Measurements from ENCODE around the gene THBS1.

The THBS1 gene

DNA sequence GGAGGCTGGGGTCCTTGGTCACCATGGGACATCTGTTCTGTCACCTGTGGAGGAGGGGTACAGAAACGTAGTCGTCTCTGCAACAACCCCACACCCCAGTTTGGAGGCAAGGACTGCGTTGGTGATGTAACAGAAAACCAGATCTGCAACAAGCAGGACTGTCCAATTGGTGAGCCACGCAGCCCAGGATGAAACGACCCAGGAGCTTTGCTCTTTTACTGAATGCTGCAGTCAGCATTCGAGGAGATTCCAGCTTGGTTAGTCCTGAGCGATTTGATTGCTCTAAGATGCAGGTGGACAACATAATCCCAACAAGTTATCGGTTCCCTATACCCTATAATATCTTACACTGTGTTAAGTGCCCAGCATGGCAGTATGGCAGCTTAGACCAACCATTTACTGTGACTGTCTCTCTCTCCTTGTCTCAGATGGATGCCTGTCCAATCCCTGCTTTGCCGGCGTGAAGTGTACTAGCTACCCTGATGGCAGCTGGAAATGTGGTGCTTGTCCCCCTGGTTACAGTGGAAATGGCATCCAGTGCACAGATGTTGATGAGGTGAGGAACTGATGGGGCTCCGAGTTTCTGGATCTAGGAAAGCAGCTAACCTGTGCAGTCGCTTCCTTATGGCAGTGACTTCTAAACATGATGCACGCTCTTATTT, 7.8 kb downstream of the THBS1 start:
- CTCF ChIA-PET, result interaction anchor here (1.4 kb wide), 1 partner anchor 143 kb away, joined by 3 read pairs; no protein-coding TSS in a partner anchor

DNA sequence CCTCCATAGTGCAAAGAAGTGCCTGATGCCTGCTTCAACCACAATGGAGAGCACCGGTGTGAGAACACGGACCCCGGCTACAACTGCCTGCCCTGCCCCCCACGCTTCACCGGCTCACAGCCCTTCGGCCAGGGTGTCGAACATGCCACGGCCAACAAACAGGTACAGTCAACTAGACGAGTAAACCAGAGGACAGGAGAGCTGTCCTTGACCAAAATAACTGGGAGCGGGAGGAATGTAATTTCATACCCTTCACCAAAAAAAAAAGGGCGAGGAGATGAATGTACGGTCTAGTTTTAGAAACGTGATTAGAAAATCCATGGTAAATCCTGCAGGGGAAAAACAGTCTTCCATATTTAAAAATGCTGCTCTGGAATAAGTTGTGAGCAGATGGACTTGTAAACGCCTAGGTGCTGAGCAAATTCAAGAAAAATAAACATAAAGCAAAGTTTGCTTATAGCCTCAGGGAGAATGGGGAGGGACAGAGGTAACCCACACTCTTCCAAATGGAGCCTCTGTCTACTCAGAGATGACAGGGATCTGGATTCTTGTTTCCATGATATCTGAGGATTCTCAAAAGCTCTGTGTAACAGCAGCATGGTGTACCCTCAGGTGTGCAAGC, 8.4 kb downstream of the THBS1 start:
- Histone ChIP-seq H3K36me3 (ENCODE audit: control insufficient read depth in 4 of 4, insufficient read depth in 4 of 4, low read length in 3 of 4) (peaks cover 0 to 11% (median 0%) of the 10 kb centered on the region in 4 experiments), H3K27me3 (replicated peaks in 2 of 5; ENCODE audit: control insufficient read depth in 4 of 5, insufficient read depth in 5 of 5, low read length in 4 of 5) (no peaks in the 10 kb centered on the region), H3K9me3 (ENCODE audit: control extremely low read depth in 1 of 5, control insufficient read depth in 4 of 5, insufficient read depth in 2 of 5, low read depth in 1 of 5, low read length in 4 of 5) (no peaks in the 10 kb centered on the region), H3K27ac (ENCODE audit: insufficient read depth in 1 of 2, low read depth in 1 of 2, low read length in 2 of 2, poor library complexity in 1 of 2, severe bottlenecking in 2 of 2) (no peak overlapping the region), H3K4me3 (ENCODE audit: control insufficient read depth in 1 of 7, extremely low read depth in 1 of 7, insufficient read depth in 4 of 7, low read depth in 2 of 7, low read length in 6 of 7) (no peak overlapping the region), H3K4me1 (ENCODE audit: control extremely low read depth in 1 of 4, control insufficient read depth in 4 of 4, insufficient read depth in 4 of 4, low read length in 3 of 4) (peaks cover 0 to 8% (median 3%) of the 10 kb centered on the region in 4 experiments)
- no peak for DNase-seq
- ChIA-PET CTCF (interaction anchor here (1.4 kb wide), 1 partner anchor 144 kb away, joined by 3 read pairs; no protein-coding TSS in a partner anchor), POLR2A (no interaction called here)
- 99% methylated on average over 10 of the region's 14 CpGs for WGBS (ENCODE audit: insufficient coverage)

More for the DNA sequence above, 7.8 kb downstream of the THBS1 start:
- Histone ChIP-seq H3K9me3 (ENCODE audit: control extremely low read depth in 1 of 5, control insufficient read depth in 4 of 5, insufficient read depth in 2 of 5, low read depth in 1 of 5, low read length in 4 of 5) (no peaks in the 10 kb centered on the region), H3K4me1 (ENCODE audit: control extremely low read depth in 1 of 4, control insufficient read depth in 4 of 4, insufficient read depth in 4 of 4, low read length in 3 of 4) (peaks cover 0 to 8% (median 3%) of the 10 kb centered on the region in 4 experiments), H3K27ac (ENCODE audit: insufficient read depth in 1 of 2, low read depth in 1 of 2, low read length in 2 of 2, poor library complexity in 1 of 2, severe bottlenecking in 2 of 2) (no peak overlapping the region), H3K4me3 (ENCODE audit: control insufficient read depth in 1 of 7, extremely low read depth in 1 of 7, insufficient read depth in 4 of 7, low read depth in 2 of 7, low read length in 6 of 7) (no peak overlapping the region), H3K36me3 (ENCODE audit: control insufficient read depth in 4 of 4, insufficient read depth in 4 of 4, low read length in 3 of 4) (peaks cover 0 to 11% (median 0%) of the 10 kb centered on the region in 4 experiments), H3K27me3 (replicated peaks in 2 of 5; ENCODE audit: control insufficient read depth in 4 of 5, insufficient read depth in 5 of 5, low read length in 4 of 5) (no peaks in the 10 kb centered on the region)
- no peak for DNase-seq
- 97% methylated on average over 13 of the region's 13 CpGs for WGBS (ENCODE audit: insufficient coverage)
- POLR2A ChIA-PET, result no interaction called here

DNA sequence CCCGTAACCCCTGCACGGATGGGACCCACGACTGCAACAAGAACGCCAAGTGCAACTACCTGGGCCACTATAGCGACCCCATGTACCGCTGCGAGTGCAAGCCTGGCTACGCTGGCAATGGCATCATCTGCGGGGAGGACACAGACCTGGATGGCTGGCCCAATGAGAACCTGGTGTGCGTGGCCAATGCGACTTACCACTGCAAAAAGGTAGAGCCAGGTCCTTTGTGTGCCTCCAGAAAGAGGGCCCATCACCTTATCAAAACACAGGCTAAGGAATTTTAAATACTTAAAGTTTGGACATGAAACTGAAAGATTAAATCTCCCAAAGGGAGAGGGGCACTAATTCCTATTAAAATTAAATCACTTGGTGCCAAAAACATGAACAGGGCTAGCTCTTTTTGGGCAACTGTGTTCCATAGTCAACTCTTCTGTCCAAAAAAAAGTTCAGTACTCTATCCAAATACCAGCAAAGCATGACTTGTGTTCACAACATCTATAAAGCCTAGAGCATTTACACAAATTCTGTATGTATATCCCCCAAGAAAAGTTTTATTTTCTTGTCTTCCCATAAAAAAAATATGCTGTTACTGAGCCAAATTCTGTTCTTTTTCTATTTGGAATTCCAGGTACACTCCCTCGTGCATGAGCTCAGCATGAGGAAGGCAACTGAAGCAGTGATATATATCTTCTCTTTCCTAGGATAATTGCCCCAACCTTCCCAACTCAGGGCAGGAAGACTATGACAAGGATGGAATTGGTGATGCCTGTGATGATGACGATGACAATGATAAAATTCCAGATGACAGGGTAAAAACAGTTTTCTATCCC, 9.2 kb downstream of the THBS1 start:
- CTCF ChIA-PET, result interaction anchor here (1.4 kb wide), 1 partner anchor 145 kb away, joined by 3 read pairs; no protein-coding TSS in a partner anchor
- no peak overlapping the region for H3K4me3 ChIP-seq (ENCODE audit: control insufficient read depth in 1 of 7, extremely low read depth in 1 of 7, insufficient read depth in 4 of 7, low read depth in 2 of 7, low read length in 6 of 7)
- POLR2A ChIA-PET, result no interaction called here
- H3K36me3 ChIP-seq (ENCODE audit: control insufficient read depth in 4 of 4, insufficient read depth in 4 of 4, low read length in 3 of 4), result peaks cover 0 to 11% (median 0%) of the 10 kb centered on the region in 4 experiments
- H3K27me3 ChIP-seq (replicated peaks in 2 of 5; ENCODE audit: control insufficient read depth in 4 of 5, insufficient read depth in 5 of 5, low read length in 4 of 5), result no peaks in the 10 kb centered on the region
- no peak overlapping the region for H3K27ac ChIP-seq (ENCODE audit: insufficient read depth in 1 of 2, low read depth in 1 of 2, low read length in 2 of 2, poor library complexity in 1 of 2, severe bottlenecking in 2 of 2)
- no peak for DNase-seq
- peaks cover 0 to 7% (median 3%) of the 10 kb centered on the region in 4 experiments for H3K4me1 ChIP-seq (ENCODE audit: control extremely low read depth in 1 of 4, control insufficient read depth in 4 of 4, insufficient read depth in 4 of 4, low read length in 3 of 4)
- WGBS (ENCODE audit: insufficient coverage), result 97% methylated on average over 11 of the region's 13 CpGs
- no peaks in the 10 kb centered on the region for H3K9me3 ChIP-seq (ENCODE audit: control extremely low read depth in 1 of 5, control insufficient read depth in 4 of 5, insufficient read depth in 2 of 5, low read depth in 1 of 5, low read length in 4 of 5)

- Histone ChIP-seq H3K27ac (ENCODE audit: insufficient read depth in 1 of 2, low read depth in 1 of 2, low read length in 2 of 2, poor library complexity in 1 of 2, severe bottlenecking in 2 of 2) (no peak overlapping the region), H3K9me3 (ENCODE audit: control extremely low read depth in 1 of 5, control insufficient read depth in 4 of 5, insufficient read depth in 2 of 5, low read depth in 1 of 5, low read length in 4 of 5) (no peaks in the 10 kb centered on the region), H3K36me3 (ENCODE audit: control insufficient read depth in 4 of 4, insufficient read depth in 4 of 4, low read length in 3 of 4) (peaks cover 0 to 11% (median 0%) of the 10 kb centered on the region in 4 experiments), H3K27me3 (replicated peaks in 2 of 5; ENCODE audit: control insufficient read depth in 4 of 5, insufficient read depth in 5 of 5, low read length in 4 of 5) (no peaks in the 10 kb centered on the region), H3K4me1 (ENCODE audit: control extremely low read depth in 1 of 4, control insufficient read depth in 4 of 4, insufficient read depth in 4 of 4, low read length in 3 of 4) (no peaks in the 10 kb centered on the region), H3K4me3 (ENCODE audit: control insufficient read depth in 1 of 7, extremely low read depth in 1 of 7, insufficient read depth in 4 of 7, low read depth in 2 of 7, low read length in 6 of 7) (no peak overlapping the region)
- WGBS (ENCODE audit: insufficient coverage), result 98% methylated on average over 9 of the region's 11 CpGs
- POLR2A ChIA-PET, result no interaction called here
- CTCF ChIA-PET, result no interaction called here
- DNase-seq, result no peak
Measured at GRCh38 chr15:39591141-39591895, 10.4 kb downstream of the THBS1 start.

DNA sequence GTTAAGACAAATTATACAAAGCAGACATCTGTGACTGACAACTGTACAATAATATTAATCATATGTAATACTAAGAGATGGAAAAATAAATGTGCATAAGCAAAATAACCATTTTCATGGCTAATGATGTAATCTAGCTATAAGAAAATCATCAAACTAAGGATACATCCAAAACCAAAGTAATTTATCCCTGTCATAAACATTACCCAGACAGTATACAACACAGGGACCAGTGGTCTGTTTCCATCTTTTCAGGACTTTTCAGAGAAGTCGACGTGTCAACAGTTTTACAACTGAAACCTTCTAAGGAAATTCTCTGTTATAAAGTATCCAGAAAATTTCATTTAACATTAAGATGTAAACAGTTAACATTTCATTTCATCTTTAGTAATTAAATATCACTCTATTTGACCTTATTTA, 11.0 kb downstream of the THBS1 start:
- Histone ChIP-seq H3K36me3 (ENCODE audit: control insufficient read depth in 4 of 4, insufficient read depth in 4 of 4, low read length in 3 of 4) (peaks cover 0 to 11% (median 0%) of the 10 kb centered on the region in 4 experiments), H3K4me3 (ENCODE audit: control insufficient read depth in 1 of 7, extremely low read depth in 1 of 7, insufficient read depth in 4 of 7, low read depth in 2 of 7, low read length in 6 of 7) (no peak overlapping the region), H3K27ac (ENCODE audit: insufficient read depth in 1 of 2, low read depth in 1 of 2, low read length in 2 of 2, poor library complexity in 1 of 2, severe bottlenecking in 2 of 2) (no peak overlapping the region), H3K9me3 (ENCODE audit: control extremely low read depth in 1 of 5, control insufficient read depth in 4 of 5, insufficient read depth in 2 of 5, low read depth in 1 of 5, low read length in 4 of 5) (no peaks in the 10 kb centered on the region), H3K4me1 (ENCODE audit: control extremely low read depth in 1 of 4, control insufficient read depth in 4 of 4, insufficient read depth in 4 of 4, low read length in 3 of 4) (no peaks in the 10 kb centered on the region), H3K27me3 (replicated peaks in 2 of 5; ENCODE audit: control insufficient read depth in 4 of 5, insufficient read depth in 5 of 5, low read length in 4 of 5) (no peaks in the 10 kb centered on the region)
- DNase-seq, result no peak
- no CpG with 5 or more reads among the region's 2 CpGs for WGBS (ENCODE audit: insufficient coverage)
- ChIA-PET POLR2A (no interaction called here), CTCF (no interaction called here)

GRCh38 chr15:39592500-39592899, 11.6 kb downstream of the THBS1 start:
- no peak overlapping the region for H3K4me3 ChIP-seq (ENCODE audit: control insufficient read depth in 1 of 7, extremely low read depth in 1 of 7, insufficient read depth in 4 of 7, low read depth in 2 of 7, low read length in 6 of 7)
- peaks cover 0 to 11% (median 0%) of the 10 kb centered on the region in 4 experiments for H3K36me3 ChIP-seq (ENCODE audit: control insufficient read depth in 4 of 4, insufficient read depth in 4 of 4, low read length in 3 of 4)
- H3K4me1 ChIP-seq (ENCODE audit: control extremely low read depth in 1 of 4, control insufficient read depth in 4 of 4, insufficient read depth in 4 of 4, low read length in 3 of 4), result no peaks in the 10 kb centered on the region
- CTCF ChIA-PET, result no interaction called here
- POLR2A ChIA-PET, result no interaction called here
- H3K27ac ChIP-seq (ENCODE audit: insufficient read depth in 1 of 2, low read depth in 1 of 2, low read length in 2 of 2, poor library complexity in 1 of 2, severe bottlenecking in 2 of 2), result no peak overlapping the region
- H3K27me3 ChIP-seq (replicated peaks in 2 of 5; ENCODE audit: control insufficient read depth in 4 of 5, insufficient read depth in 5 of 5, low read length in 4 of 5), result no peaks in the 10 kb centered on the region
- no peak for DNase-seq
- H3K9me3 ChIP-seq (ENCODE audit: control extremely low read depth in 1 of 5, control insufficient read depth in 4 of 5, insufficient read depth in 2 of 5, low read depth in 1 of 5, low read length in 4 of 5), result no peaks in the 10 kb centered on the region
- 100% methylated on average over 6 of the region's 6 CpGs for WGBS (ENCODE audit: insufficient coverage)
